Smooth muscle cell (in vitro differentiated cells): Measurements from ENCODE around the gene SLC24A4. TPM values are rescaled to one million over a fixed set of nuclear protein-coding genes. Genes with fewer than 3 reads are reported as not detected.

ENCODE experiments used
- DNase-seq: peaks from one replicate; lab custom pipeline; 2025; ENCODE audit not compliant: unreplicated experiment; lab: John Stamatoyannopoulos, UW
- H2AFZ ChIP-seq: fragments of 200-600 bp; sonication (generic); 2 replicates; pipeline ENCODE4 v1.6.0; 2016; ENCODE audit warnings: antibody characterized with exemption, low read depth, mild to moderate bottlenecking
- H3F3A ChIP-seq: fragments of 200-600 bp; sonication (generic); 2 replicates; pipeline ENCODE4 v1.6.0; 2017; ENCODE audit warnings: antibody characterized with exemption, low read depth
- H3K27ac ChIP-seq: fragments of 200-600 bp; sonication (generic); 2 replicates; pipeline ENCODE4 v1.5.1; 2016; ENCODE audit warnings: low read depth, mild to moderate bottlenecking
- H3K27me3 ChIP-seq: fragments of 200-600 bp; sonication (generic); 2 replicates; pipeline ENCODE4 v1.6.1; 2016; ENCODE audit warnings: low read depth, mild to moderate bottlenecking
- H3K36me3 ChIP-seq: fragments of 200-600 bp; sonication (generic); 2 replicates; pipeline ENCODE4 v1.5.1; 2016; ENCODE audit warnings: low read depth
- H3K4me1 ChIP-seq: fragments of 200-600 bp; sonication (generic); 2 replicates; pipeline ENCODE4 v1.5.1; 2016; ENCODE audit warnings: low read depth
- H3K4me2 ChIP-seq: fragments of 200-600 bp; sonication (generic); 2 replicates; pipeline ENCODE4 v1.6.0; 2016; ENCODE audit warnings: mild to moderate bottlenecking
- H3K4me3 ChIP-seq: fragments of 200-600 bp; sonication (generic); 2 replicates; pipeline ENCODE4 v1.5.1; 2016; ENCODE audit warnings: mild to moderate bottlenecking
- H3K79me2 ChIP-seq: fragments of 200-600 bp; sonication (generic); 2 replicates; pipeline ENCODE4 v1.6.0; 2016; ENCODE audit warnings: low read depth, mild to moderate bottlenecking
- H3K9ac ChIP-seq: fragments of 200-600 bp; sonication (generic); 2 replicates; pipeline ENCODE4 v1.6.0; 2016; ENCODE audit warnings: low read depth
- H3K9me3 ChIP-seq: fragments of 200-600 bp; sonication (generic); replicated peaks from 2 replicates; pipeline ENCODE4 v1.5.1; 2016; ENCODE audit warnings: low read depth
- H4K20me1 ChIP-seq: fragments of 200-600 bp; sonication (generic); 2 replicates; pipeline ENCODE4 v1.6.0; 2016; ENCODE audit warnings: low read depth
- CTCF ChIP-seq: fragments of 200-600 bp; sonication (generic); IDR thresholded peaks from 2 replicates; pipeline ENCODE4 v1.5.1; 2017; ENCODE audit warnings: borderline replicate concordance, mild to moderate bottlenecking, antibody characterized with exemption; ENCODE audit not compliant: insufficient read depth, poor library complexity, severe bottlenecking
- WGBS: methylation state at CpG from one replicate; pipeline ENCODE4 v1.1.7; 2016; ENCODE audit warnings: low lambda C conversion rate; 5-methylcytosine and 5-hydroxymethylcytosine counted together
- polyA plus RNA-seq: library from polyadenylated mRNA; unstranded; fragments of >200 nt; fragmentation: Nextera tagmentation; extraction: Ambion mirVana; gene quantifications from 2 replicates; pipeline ENCODE4 v1.2.1, GENCODE V29; 2016
- total RNA-seq: library from RNA; depleted of rRNA; stranded (reverse); fragments of >200 nt; gene quantifications from 2 replicates; pipeline ENCODE4 v1.2.3, GENCODE V29; 2014

SLC24A4 gene
- total and polyA plus RNA-seq, 2 experiments from 2014 or later = 0.58 TPM; not detected in 1

GRCh38 chr14:92325835-92326234 is 2.9 kb downstream of the SLC24A4 start:
- H3F3A ChIP-seq = no peaks in the 10 kb centered on the region
- peaks cover 75% of the 10 kb centered on the region for H3K27me3 ChIP-seq
- no peak overlapping the region for H2AFZ ChIP-seq
- H3K4me3 ChIP-seq = no peak overlapping the region
- no peaks in the 10 kb centered on the region for H4K20me1 ChIP-seq
- H3K4me1 ChIP-seq = peaks cover 9% of the 10 kb centered on the region
- 50% methylated on average over 4 of the region's 4 CpGs for WGBS
- H3K27ac ChIP-seq = no peak overlapping the region
- no peak for DNase-seq
- no peak for TF ChIP-seq CTCF
- H3K79me2 ChIP-seq = no peaks in the 10 kb centered on the region
- H3K9ac ChIP-seq = no peak overlapping the region
- H3K9me3 ChIP-seq = no peaks in the 10 kb centered on the region
- no peak overlapping the region for H3K4me2 ChIP-seq
- H3K36me3 ChIP-seq = no peaks in the 10 kb centered on the region

- Histone ChIP-seq H3K9ac (no peak overlapping the region), H3K36me3 (no peaks in the 10 kb centered on the region), H3F3A (no peaks in the 10 kb centered on the region), H3K4me2 (no peak overlapping the region), H3K27me3 (peaks cover 50% of the 10 kb centered on the region), H3K4me1 (peaks cover 4% of the 10 kb centered on the region), H2AFZ (no peak overlapping the region), H3K9me3 (no peaks in the 10 kb centered on the region), H3K4me3 (no peak overlapping the region), H4K20me1 (no peaks in the 10 kb centered on the region), H3K79me2 (no peaks in the 10 kb centered on the region), H3K27ac (no peak overlapping the region)
- 76% methylated on average over 8 of the region's 8 CpGs for WGBS
- no peak for TF ChIP-seq CTCF
- no peak for DNase-seq
Observed at GRCh38 chr14:92328664-92329255, 5.8 kb downstream of the SLC24A4 start.

DNA sequence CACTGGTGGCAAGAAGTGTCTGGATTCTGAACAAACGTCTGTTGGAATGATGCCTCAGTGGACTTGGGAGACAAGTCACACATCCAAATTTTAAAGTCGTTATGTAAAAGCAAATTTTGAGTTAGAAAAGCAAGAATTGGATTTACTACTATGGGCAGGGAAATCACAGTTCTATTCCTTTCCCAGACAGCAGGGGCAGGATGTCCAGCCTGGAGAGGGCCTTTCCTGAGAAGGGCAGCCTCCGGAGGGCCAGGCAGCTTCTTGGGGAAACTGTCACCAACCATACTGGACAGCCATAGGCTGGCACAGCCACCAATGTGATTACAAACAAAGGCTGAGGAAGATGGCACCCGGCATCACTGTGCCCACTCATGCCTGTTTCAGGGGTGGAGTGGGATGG is 11.1 kb downstream of the SLC24A4 start:
- Histone ChIP-seq H4K20me1 (no peaks in the 10 kb centered on the region), H2AFZ (no peak overlapping the region), H3K4me1 (no peaks in the 10 kb centered on the region), H3K4me2 (no peak overlapping the region), H3K4me3 (no peak overlapping the region), H3K9ac (no peak overlapping the region), H3K27me3 (peaks cover 21% of the 10 kb centered on the region), H3K79me2 (no peaks in the 10 kb centered on the region), H3K27ac (no peak overlapping the region), H3K36me3 (no peaks in the 10 kb centered on the region), H3K9me3 (no peaks in the 10 kb centered on the region), H3F3A (no peaks in the 10 kb centered on the region)
- TF ChIP-seq CTCF = no peak
- 84% methylated on average over 4 of the region's 4 CpGs for WGBS
- no peak for DNase-seq

DNA sequence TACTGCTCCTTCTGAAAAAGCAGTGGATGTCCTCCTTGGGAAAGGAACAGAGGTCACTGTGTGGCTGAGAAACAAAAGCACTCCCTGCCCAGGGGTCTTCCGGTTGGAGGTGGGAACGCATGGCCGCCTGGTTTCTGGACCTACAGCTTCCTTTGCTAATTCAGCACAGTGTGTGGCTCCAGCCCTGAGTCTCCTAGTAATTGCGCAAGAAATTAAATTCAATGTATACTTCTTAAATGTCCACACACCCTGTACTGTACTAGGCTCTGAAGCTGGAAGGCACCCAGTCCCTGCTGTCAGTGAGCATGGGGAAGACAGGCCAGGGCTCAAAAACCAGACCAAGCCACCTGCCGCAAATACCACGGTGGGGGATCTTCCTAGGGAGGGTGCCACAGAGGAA is 13.4 kb downstream of the SLC24A4 start:
- Histone ChIP-seq H3K79me2 (no peaks in the 10 kb centered on the region), H2AFZ (no peak overlapping the region), H3K27me3 (peaks cover 24% of the 10 kb centered on the region), H3F3A (no peaks in the 10 kb centered on the region), H4K20me1 (no peaks in the 10 kb centered on the region), H3K4me3 (no peak overlapping the region), H3K4me2 (no peak overlapping the region), H3K4me1 (no peaks in the 10 kb centered on the region), H3K9me3 (no peaks in the 10 kb centered on the region), H3K36me3 (no peaks in the 10 kb centered on the region), H3K9ac (no peak overlapping the region), H3K27ac (no peak overlapping the region)
- DNase-seq = no peak
- no peak for TF ChIP-seq CTCF
- 95% methylated on average over 6 of the region's 6 CpGs for WGBS
